RWPE1 (cell line): ENCODE measurements around the gene BTBD16.

Source experiments
- CTCF ChIA-PET: fragments of 350-600 bp; sonication (Branson Sonifier 250); formaldehyde crosslinking; extraction: SDS; loops from one replicate; lab custom pipeline; 2021; lab: Yijun Ruan, JAX
- POLR2A ChIA-PET: fragments of 400-600 bp; formaldehyde crosslinking; extraction: SDS; loops from one replicate; lab custom pipeline; 2020; ENCODE audit warnings: antibody characterized with exemption; ENCODE audit not compliant: low non-redundant PET; lab: Yijun Ruan, JAX
- DNase-seq: peaks from one replicate; pipeline ENCODE4 v3.0.0; 2012; ENCODE audit warnings: low spot score
- H3K27ac ChIP-seq: fragments of 450-650 bp; 2 replicates; pipeline ENCODE4 v1.5.1; 2017
- CTCF ChIP-seq: fragments of 450-650 bp; conservative IDR thresholded peaks from 2 replicates; pipeline ENCODE4 v1.5.1; 2017; ENCODE audit warnings: low read depth, mild to moderate bottlenecking

Gene BTBD16

GRCh38 chr10:122277526-122278136, 6.5 kb downstream of the BTBD16 start:
- TF ChIP-seq CTCF, result no peak
- no peak for DNase-seq
- POLR2A ChIA-PET, result no interaction called here
- CTCF ChIA-PET, result interaction anchor here (0.5 to 1.9 kb wide), 3 partner anchors 10 to 222 kb away, joined by 3 to 19 read pairs (median 4); no protein-coding TSS in a partner anchor
- no peak overlapping the region for H3K27ac ChIP-seq

- peak; percentile 51 for DNase-seq
- no peak overlapping the region for H3K27ac ChIP-seq
- peak; percentile 58 for TF ChIP-seq CTCF
- POLR2A ChIA-PET, result no interaction called here
- CTCF ChIA-PET, result interaction anchor here (0.6 to 4.1 kb wide), 15 partner anchors 11 to 424 kb away, joined by 3 to 26 read pairs (median 3); no protein-coding TSS in a partner anchor
Observed at GRCh38 chr10:122279725-122280141, 8.6 kb downstream of the BTBD16 start.

- CTCF ChIA-PET, result interaction anchor here (0.5 to 4.1 kb wide), 14 partner anchors 11 to 423 kb away, joined by 3 to 26 read pairs (median 3); no protein-coding TSS in a partner anchor
- H3K27ac ChIP-seq, result no peak overlapping the region
- POLR2A ChIA-PET, result no interaction called here
- no peak for DNase-seq
- no peak for TF ChIP-seq CTCF
Observed at GRCh38 chr10:122280156-122280555, 9.1 kb downstream of the BTBD16 start.

GRCh38 chr10:122281018-122281626, 10.0 kb downstream of the BTBD16 start:
- ChIA-PET POLR2A (no interaction called here), CTCF (interaction anchor here (4.1 kb wide), 1 partner anchor 12 kb away, joined by 26 read pairs; no protein-coding TSS in a partner anchor)
- H3K27ac ChIP-seq, result no peak overlapping the region
- no peak for TF ChIP-seq CTCF
- no peak for DNase-seq

GRCh38 chr10:122281751-122282150, 10.7 kb downstream of the BTBD16 start:
- no peak for TF ChIP-seq CTCF
- ChIA-PET CTCF (interaction anchor here (4.1 kb wide), 1 partner anchor 13 kb away, joined by 26 read pairs; no protein-coding TSS in a partner anchor), POLR2A (no interaction called here)
- DNase-seq, result no peak
- no peak overlapping the region for H3K27ac ChIP-seq

GRCh38 chr10:122282253-122282671, 11.2 kb downstream of the BTBD16 start:
- H3K27ac ChIP-seq, result no peak overlapping the region
- ChIA-PET CTCF (interaction anchor here (1.7 to 4.1 kb wide), 2 partner anchors 13 to 17 kb away, joined by 4 to 26 read pairs; no protein-coding TSS in a partner anchor), POLR2A (no interaction called here)
- DNase-seq, result no peak
- no peak for TF ChIP-seq CTCF
